Stimulated activated CD4-positive, alpha-beta T cell treated with anti-CD3 and anti-CD28 coated beads, TNF-alpha, amount 100 ng/mL, for 4 hours (primary cell): Measurements from ENCODE around the gene SLC5A3.

Source experiments
- DNase-seq, 3 experiments: peaks; one replicate each; pipeline ENCODE4 v3.0.0-alpha.2; 2020; ENCODE audit warnings: low read depth in 3 of 3

SLC5A3 gene

GRCh38 chr21:34071683-34072082 lies 1.7 kb upstream of the SLC5A3 start:
- no peak for DNase-seq

GRCh38 chr21:34072145-34073031 lies 990 bp upstream of the SLC5A3 start:
- no peak for DNase-seq

DNA sequence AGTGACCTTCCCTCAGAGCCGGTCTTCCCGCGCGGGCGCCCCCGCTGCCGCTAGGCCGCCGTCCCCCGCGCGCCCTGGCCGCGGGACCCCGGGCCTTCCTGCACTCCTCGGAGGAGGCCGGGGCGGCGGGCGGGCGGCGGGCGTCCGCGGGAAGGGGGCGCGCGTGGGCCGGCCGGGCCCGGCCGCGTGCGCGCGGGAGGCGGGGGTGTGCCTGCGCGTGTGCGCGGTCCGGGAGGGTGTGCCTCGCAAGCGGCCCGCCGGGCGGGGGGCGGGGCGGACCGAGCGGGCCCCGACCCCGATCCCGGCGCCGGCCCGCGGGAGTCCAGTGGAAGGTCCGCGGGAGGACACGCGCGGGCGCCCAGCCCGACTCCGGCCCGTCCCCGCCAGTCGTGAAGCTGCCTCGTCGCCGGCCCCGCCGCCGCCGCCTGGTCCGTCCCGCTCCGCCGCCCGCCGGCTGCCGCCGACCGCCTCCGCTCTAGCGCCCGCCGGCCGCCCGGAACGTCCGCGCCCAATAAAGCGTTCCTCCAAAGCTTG lies 438 bp downstream of the SLC5A3 start:
- DNase-seq, result peak in 2 of 3 experiments; percentile 24 to 41

- no peak for DNase-seq
Measured at GRCh38 chr21:34074283-34075090, 1.1 kb downstream of the SLC5A3 start.

- DNase-seq, result no peak
Measured at GRCh38 chr21:34075091-34075425, 1.7 kb downstream of the SLC5A3 start.

DNA sequence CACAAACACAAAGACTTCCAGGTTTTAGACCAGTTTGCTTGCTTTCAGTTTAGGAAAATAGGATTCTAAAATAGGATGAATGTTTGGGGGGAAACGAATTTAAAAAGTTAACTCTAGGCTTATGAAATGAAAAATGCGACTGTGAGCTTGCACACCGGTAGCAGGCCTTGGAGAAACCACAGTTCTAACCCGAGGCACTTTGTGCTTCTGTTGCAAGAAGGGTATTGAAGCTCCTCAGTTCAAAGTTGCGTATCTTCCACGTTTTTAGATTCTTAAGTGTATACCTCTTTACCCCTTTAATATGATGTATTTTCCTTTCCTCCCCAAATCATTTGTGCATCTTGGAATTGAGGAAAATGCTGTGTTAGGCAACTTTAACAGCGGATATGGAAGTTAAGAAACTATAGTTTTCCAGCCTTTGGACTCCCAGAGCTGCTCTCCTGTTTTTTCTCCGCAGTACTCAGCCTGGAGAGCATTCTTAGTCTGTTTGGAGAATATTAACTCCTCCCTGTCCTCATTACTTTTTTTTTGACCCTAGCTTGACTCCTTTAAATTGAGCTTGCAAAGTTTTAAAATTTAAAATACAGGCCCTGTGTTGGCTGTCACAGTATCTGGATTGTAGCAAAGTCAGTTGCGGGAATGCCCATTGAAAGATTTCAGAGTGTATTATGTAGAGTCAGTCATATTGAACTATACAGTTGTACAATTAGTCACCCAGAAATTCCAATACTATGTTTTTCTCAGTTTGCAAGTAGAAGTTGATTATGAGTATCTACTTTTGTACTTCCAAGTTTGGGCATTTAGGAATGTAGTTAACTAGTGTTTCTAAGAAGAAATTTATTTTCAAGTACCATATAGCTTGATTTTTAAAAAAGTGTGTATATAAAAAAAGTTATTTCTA lies 2.6 kb downstream of the SLC5A3 start:
- DNase-seq, result no peak

GRCh38 chr21:34076835-34077234 lies 3.5 kb downstream of the SLC5A3 start:
- DNase-seq, result no peak

GRCh38 chr21:34077888-34078287 lies 4.5 kb downstream of the SLC5A3 start:
- DNase-seq, result no peak

- DNase-seq, result no peak
Measured at GRCh38 chr21:34078915-34079314, 5.5 kb downstream of the SLC5A3 start.

- no peak for DNase-seq
Measured at GRCh38 chr21:34080710-34081109, 7.3 kb downstream of the SLC5A3 start.

DNA sequence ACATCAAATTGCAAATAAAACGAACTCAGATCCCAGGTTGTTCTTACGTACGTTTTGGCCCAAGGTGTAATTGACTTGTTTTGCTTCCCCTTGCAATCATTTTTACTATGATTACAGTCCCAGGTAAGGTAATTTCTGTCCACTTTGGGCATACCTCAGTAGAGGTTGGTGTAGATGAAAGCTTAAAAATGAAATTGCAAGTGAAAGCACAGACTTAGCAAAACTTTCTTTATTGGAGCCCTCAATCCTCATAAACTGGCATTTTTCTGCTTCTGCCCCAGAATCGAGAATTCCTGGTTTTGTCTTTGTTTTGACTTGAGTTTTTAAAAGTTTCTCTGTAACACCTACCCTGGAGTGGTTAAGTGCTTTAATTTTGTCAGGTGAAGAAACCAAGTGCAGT lies 9.4 kb downstream of the SLC5A3 start:
- no peak for DNase-seq

DNA sequence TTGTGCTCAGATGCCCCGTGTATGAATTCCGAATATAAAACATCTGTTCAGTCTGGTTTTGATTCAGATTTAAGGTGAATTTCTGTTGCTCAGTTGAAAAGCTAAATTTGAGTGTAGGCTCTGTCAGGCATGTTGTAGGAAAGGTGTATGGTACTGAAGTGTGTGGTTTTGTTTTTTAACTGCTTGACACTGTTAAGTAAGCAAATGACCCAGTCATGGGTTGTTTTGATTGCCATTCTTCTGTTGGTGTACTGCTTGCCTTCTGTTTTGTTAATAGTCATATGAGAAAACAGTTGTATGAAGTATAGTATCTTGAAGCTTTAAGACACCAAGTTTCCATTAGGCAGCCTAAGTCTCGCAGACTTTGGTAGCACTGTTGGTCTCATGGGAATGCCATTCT lies 10.0 kb downstream of the SLC5A3 start:
- no peak for DNase-seq

- no peak for DNase-seq
Measured at GRCh38 chr21:34085129-34085528, 11.8 kb downstream of the SLC5A3 start.

DNA sequence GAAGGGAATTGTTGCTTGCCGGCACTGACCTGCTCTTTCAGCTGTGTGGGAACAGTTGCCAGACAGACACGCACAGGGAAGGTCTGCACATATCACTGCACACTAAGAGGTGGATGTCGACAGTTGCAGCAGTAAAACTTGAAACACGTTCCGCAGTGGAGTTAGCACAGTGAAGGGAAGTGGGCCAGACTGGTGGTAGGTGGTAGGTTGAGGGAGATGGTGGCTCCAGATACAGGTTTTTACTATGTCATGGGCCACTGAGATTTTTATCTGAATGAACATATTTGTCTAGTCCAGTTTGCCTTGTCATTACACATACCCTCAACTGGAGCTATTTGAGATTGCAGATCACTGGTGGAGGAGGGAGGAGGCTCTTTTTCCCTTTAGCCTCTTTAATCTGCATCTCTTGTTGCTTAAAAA lies 13.5 kb downstream of the SLC5A3 start:
- DNase-seq, result no peak

DNA sequence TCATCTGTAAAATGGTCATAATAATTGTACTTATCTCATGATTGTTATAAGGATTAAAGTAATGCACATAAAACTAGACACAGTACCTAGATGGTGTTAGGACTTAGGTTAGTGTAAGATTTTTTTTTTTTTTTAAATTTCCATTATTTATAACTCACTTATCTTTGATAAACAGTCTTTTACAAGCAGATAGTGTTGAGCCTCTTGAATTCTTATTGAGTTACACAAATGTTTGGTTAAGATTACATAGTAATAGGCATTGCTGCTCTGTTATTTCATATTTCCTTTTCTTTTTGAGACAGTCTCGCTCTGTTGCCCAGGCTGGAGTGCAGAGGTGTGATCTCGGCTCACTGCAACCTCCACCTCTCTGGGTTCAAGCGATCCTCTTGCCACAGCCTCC lies 15.4 kb downstream of the SLC5A3 start:
- no peak for DNase-seq

DNA sequence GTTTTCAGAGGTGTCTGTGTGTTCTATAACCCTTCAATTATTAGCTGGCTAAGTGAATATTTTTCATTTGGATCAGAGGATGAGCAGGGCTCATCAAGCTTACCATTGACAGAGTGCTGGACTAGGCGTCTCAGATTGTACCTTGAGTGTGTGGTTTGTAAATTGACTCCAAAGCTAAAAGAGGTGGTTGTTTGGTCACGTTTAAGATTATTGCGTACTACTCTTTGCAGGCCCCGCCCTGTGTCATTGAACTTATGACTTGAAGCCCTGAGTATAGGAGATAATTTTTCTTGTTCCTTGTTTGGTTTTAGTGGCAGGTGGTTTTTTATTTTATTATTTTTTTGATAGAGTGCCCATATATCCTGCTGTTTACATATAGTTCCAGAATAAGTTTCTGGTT lies 17.7 kb downstream of the SLC5A3 start:
- DNase-seq, result no peak

GRCh38 chr21:34091607-34092006 lies 18.2 kb downstream of the SLC5A3 start:
- DNase-seq, result no peak

- DNase-seq, result no peak
Measured at GRCh38 chr21:34092262-34092921, 19.0 kb downstream of the SLC5A3 start.

GRCh38 chr21:34093083-34093482 lies 19.7 kb downstream of the SLC5A3 start:
- DNase-seq, result no peak

DNA sequence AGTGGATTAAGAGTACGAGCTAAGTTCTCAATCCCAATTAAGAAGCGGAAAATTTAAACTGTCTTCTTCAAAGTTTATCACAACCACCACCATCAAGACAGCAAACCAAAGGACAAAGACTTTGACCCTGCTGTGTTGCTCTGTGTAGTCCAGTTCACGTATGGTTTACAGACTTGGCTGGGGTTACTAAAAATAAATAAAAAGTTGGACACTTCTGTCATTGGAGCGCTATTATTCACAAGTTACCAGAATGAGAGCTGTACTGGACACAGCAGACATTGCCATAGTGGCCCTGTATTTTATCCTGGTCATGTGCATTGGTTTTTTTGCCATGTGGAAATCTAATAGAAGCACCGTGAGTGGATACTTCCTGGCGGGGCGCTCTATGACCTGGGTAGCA lies 21.6 kb downstream of the SLC5A3 start:
- no peak for DNase-seq

DNA sequence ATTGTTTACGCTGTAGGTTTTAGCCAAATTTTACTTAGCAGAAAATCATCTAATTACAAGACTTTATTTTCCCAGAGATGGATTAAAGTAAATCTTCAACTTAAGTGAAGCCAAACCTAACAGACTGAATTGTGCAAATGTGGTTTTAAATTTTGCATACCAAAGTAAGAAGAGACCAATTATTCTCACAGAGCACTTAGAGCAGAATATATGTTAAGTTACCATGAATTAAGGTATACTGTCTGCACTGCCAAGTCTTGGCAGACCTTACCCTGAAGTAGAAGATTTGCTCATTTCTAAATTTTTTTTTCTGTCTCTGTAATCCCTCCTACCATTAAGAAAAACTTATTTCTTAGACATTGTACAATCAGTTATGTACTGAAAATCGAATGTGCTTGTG lies 24.1 kb downstream of the SLC5A3 start:
- DNase-seq, result no peak
